Breast epithelium (tissue), 3 donors: ENCODE measurements around the gene C4BPA.

Experiments used
- CTCF ChIP-seq, 3 donors: fragments of 450-650 bp; IDR thresholded peaks; one replicate each; pipeline ENCODE4 v1.5.1; 2016 to 2017; ENCODE audit warnings: antibody characterized with exemption in 3 of 3, mild to moderate bottlenecking in 3 of 3, moderate library complexity in 3 of 3
- POLR2A ChIP-seq: fragments of 450-650 bp; IDR thresholded peaks from one replicate; pipeline ENCODE4 v1.6.1; 2016; ENCODE audit warnings: antibody characterized with exemption, mild to moderate bottlenecking, moderate library complexity
- POLR2AphosphoS5 ChIP-seq, 3 donors: sonication (generic); formaldehyde crosslinking; IDR thresholded peaks; one replicate each; pipeline ENCODE4 v1.6.1; 2017; ENCODE audit warnings: antibody characterized with exemption in 3 of 3

DNA sequence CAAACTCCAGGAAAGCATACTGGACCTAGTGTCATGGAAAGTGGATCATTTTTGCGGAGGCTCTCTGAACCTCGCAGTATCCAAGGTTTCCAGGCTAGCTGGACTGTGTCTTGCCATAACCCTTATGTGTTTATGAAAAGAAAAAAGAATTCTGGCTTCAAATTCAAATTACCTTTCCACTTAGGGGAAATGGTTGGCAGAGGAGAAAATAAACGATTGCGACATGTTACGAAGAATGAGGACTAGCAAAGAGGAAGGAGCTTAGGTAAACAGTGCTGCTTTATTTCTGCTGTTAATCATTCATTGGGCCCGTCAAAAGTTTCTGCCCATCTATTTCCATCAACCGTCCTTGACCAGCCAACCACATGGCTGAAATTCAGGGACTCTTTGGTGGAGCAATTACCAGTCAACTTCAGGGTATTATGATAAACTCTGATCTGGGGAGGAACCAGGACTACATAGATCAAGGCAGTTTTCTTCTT lies at the start of gene C4BPA:
- no peak for TF ChIP-seq CTCF (IDR thresholded peaks at IDR 0.05)
- no peak for TF ChIP-seq POLR2AphosphoS5 (IDR thresholded peaks at IDR 0.05)
- no peak for TF ChIP-seq POLR2A
